Measurements from ENCODE around the gene DUSP6. TPM values are rescaled to one million over a fixed set of nuclear protein-coding genes. Genes with fewer than 3 reads are reported as not detected.

DUSP6 gene
- total and polyA plus RNA-seq, 2 of the 13 experiments (the other 11 are each of a cell fraction or from before 2014, with no cell fraction given), result 40.9 to 161 TPM

DNA sequence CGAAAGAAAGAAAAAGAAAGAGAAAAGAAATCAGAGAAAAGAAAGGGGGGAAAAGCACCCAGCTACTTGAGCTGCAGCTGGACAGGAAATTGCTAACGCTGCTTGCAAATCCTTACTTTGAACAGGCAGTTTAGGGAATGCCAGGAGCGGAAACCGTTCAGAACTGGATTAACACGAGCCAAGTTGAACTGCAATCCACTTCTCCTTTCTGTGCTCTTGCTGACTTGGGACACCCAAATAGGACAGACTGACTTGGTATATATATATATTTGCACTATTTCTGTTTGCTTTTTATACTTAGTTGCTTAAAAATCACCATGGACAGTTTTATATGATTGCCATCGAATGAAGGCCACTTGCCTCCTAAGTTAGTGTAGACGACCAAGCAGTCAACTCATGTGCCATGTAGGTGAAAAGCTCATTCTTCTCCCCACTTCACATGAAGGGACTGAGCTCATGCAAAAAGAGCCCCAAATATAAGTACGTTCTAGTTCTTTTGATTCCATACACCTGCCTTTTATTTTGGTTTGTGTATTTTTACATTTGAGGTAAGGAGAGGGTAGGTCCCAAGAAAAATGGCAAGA is 5.5 kb downstream of the DUSP6 start:
- BruUV-seq (replicated peaks), result no TSS peak
- Histone ChIP-seq H2AFZ (ENCODE audit: low read length) (no peak overlapping the region), H3K27me3 (ENCODE audit: control insufficient read depth in 1 of 2, insufficient read depth in 2 of 2, low read length in 2 of 2) (peaks cover 0 to 9% of the 10 kb centered on the region in 2 experiments; a peak in 1 of 5 replicates), H3K79me2 (ENCODE audit: insufficient read depth, low read length) (peaks cover 44% of the 10 kb centered on the region), H3K9me3 (ENCODE audit: low read length) (no peaks in the 10 kb centered on the region), H3K36me3 (replicated peaks in 1 of 2; ENCODE audit: control insufficient read depth in 1 of 2, insufficient read depth in 2 of 2, low read length in 2 of 2) (peaks cover 8 to 26% of the 10 kb centered on the region in 2 experiments), H3K4me3 (replicated peaks in 1 of 3; ENCODE audit: insufficient read depth in 1 of 3, low read depth in 2 of 3, low read length in 3 of 3) (no peak overlapping the region; a peak in 2 of 6 replicates), H3K4me2 (ENCODE audit: low read depth, low read length) (peak overlapping the region; percentile 94), H4K20me1 (ENCODE audit: insufficient read depth, low read length) (peaks cover 47% of the 10 kb centered on the region), H3K27ac (ENCODE audit: extremely low read length, insufficient read depth, low read length) (peak overlapping the region; percentile 89), H3K9ac (ENCODE audit: insufficient read depth, low read depth, low read length) (no peak overlapping the region), H3K4me1 (ENCODE audit: insufficient read depth, low read length) (peaks cover 66% of the 10 kb centered on the region)
- DNase-seq (ENCODE audit: low spot score) (peak; percentile 42), FAIRE-seq (no peak), ATAC-seq (peak; percentile 20)
- 47% methylated on average over 8 of the region's 8 CpGs for WGBS (ENCODE audit: low lambda C conversion rate)
- intact Hi-C loops (cut with micrococcal nuclease; ENCODE audit: unreplicated experiment), result loop anchor here (2.0 kb wide), 1 partner anchor 296 kb away; no protein-coding TSS in a partner anchor
- CTCF ChIA-PET (ENCODE audit: low intra/inter-chr PET ratio, low total read pairs), result no interaction called here
- POLR2A ChIA-PET, result interaction anchor here (0.7 to 3.9 kb wide), 10 partner anchors 7 to 160 kb away, joined by 3 to 49 read pairs (median 4); partner anchors contain the start of gene DUSP6
- in situ Hi-C loops (cut with HindIII; ENCODE audit: extremely low pct_ligation_motif_present, low pct_unique_long_range_greater_than_20kb), result loop anchor here (25.0 kb wide), 1 partner anchor 285 kb away; no protein-coding TSS in a partner anchor
- TF ChIP-seq ZNF552 (CRISPR knock-in tag; IDR thresholded peaks at IDR 0.05; ENCODE audit: borderline replicate concordance) (no peak), ZNF451 (CRISPR knock-in tag; IDR thresholded peaks at IDR 0.05) (no peak), ZNF260 (CRISPR knock-in tag; IDR thresholded peaks at IDR 0.05; ENCODE audit: borderline replicate concordance, low read depth) (no peak), SMAD1 (CRISPR knock-in tag; IDR thresholded peaks at IDR 0.05; ENCODE audit: borderline replicate concordance, low read depth) (no peak), DR1 (CRISPR knock-in tag; IDR thresholded peaks at IDR 0.05) (no peak), NR1H2 (CRISPR knock-in tag; IDR thresholded peaks at IDR 0.05; ENCODE audit: borderline replicate concordance, low read depth) (no peak), ZNF614 (CRISPR knock-in tag; IDR thresholded peaks at IDR 0.05; ENCODE audit: borderline replicate concordance) (no peak), SP5 (CRISPR knock-in tag; IDR thresholded peaks at IDR 0.05; ENCODE audit: borderline replicate concordance, low read depth) (no peak), BHLHE40 (IDR thresholded peaks at IDR 0.05; ENCODE audit: low read length) (0 out of 2 replicates have a peak, but pooled peaks have one; percentile 4), ATM (IDR thresholded peaks at IDR 0.05; ENCODE audit: borderline replicate concordance) (no peak), MED8 (CRISPR knock-in tag; IDR thresholded peaks at IDR 0.05; ENCODE audit: insufficient replicate concordance) (no peak), SP4 (CRISPR knock-in tag; IDR thresholded peaks at IDR 0.05) (no peak), NCOA5 (CRISPR knock-in tag; IDR thresholded peaks at IDR 0.05) (no peak), UBTF (CRISPR knock-in tag; IDR thresholded peaks at IDR 0.05) (0 out of 2 replicates have a peak, but pooled peaks have one; percentile 4), ZKSCAN5 (CRISPR knock-in tag; IDR thresholded peaks at IDR 0.05) (no peak), ZSCAN31 (CRISPR knock-in tag; IDR thresholded peaks at IDR 0.05; ENCODE audit: low read depth) (0 out of 2 replicates have a peak, but pooled peaks have one; percentile 30), SNRNP70 (IDR thresholded peaks at IDR 0.05; ENCODE audit: low read depth, low read length) (no peak), ZNF883 (CRISPR knock-in tag; IDR thresholded peaks at IDR 0.05; ENCODE audit: not compliant biosample characterization) (no peak)
- TF ChIP-seq, protein P1, sequence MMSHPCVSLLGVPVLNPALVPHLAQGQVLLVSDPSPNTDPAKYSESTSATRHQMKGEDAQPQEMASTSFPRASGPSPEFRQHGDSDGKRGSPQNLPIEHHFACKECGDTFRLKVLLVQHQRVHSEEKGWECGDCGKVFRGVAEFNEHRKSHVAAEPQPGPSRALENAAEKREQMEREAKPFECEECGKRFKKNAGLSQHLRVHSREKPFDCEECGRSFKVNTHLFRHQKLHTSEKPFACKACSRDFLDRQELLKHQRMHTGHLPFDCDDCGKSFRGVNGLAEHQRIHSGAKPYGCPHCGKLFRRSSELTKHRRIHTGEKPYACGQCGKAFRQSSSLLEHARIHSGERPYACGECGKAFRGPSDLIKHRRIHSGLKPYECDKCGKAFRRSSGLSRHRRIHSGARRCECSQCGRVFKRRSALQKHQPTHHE (CRISPR knock-in tag; IDR thresholded peaks at IDR 0.05; ENCODE audit: borderline replicate concordance), result no peak
- TF ChIP-seq, protein P2, sequence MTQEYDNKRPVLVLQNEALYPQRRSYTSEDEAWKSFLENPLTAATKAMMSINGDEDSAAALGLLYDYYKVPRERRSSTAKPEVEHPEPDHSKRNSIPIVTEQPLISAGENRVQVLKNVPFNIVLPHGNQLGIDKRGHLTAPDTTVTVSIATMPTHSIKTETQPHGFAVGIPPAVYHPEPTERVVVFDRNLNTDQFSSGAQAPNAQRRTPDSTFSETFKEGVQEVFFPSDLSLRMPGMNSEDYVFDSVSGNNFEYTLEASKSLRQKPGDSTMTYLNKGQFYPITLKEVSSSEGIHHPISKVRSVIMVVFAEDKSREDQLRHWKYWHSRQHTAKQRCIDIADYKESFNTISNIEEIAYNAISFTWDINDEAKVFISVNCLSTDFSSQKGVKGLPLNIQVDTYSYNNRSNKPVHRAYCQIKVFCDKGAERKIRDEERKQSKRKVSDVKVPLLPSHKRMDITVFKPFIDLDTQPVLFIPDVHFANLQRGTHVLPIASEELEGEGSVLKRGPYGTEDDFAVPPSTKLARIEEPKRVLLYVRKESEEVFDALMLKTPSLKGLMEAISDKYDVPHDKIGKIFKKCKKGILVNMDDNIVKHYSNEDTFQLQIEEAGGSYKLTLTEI (CRISPR knock-in tag; conservative IDR thresholded peaks at IDR 0.05), result no peak
